Posterior cingulate gyrus (tissue), 11 donors: Measurements from ENCODE around the gene BRI3.

Experiments
- DNase-seq, 10 donors: peaks; one replicate each; pipeline versions ENCODE4 v3.0.0 to v3.0.0-alpha.2; 2020 to 2021; ENCODE audit warnings: mixed read lengths in 3 of 10
- intact Hi-C: fragments of 100-400 bp; cut with DNase I; formaldehyde crosslinking; loops from one replicate; pipeline ENCODE4 v1.15.1; 2023

The BRI3 gene

GRCh38 chr7:98285157-98286092 is 3.9 kb downstream of the BRI3 start:
- no peak for DNase-seq

GRCh38 chr7:98286093-98286539 is 4.6 kb downstream of the BRI3 start:
- intact Hi-C loops, result no loop called here
- DNase-seq, result peak in 3 of 10 donors; percentile 32 to 87 (median 39)

More at GRCh38 chr7:98285157-98286092, 3.9 kb downstream of the BRI3 start:
- intact Hi-C loops, result no loop called here

DNA sequence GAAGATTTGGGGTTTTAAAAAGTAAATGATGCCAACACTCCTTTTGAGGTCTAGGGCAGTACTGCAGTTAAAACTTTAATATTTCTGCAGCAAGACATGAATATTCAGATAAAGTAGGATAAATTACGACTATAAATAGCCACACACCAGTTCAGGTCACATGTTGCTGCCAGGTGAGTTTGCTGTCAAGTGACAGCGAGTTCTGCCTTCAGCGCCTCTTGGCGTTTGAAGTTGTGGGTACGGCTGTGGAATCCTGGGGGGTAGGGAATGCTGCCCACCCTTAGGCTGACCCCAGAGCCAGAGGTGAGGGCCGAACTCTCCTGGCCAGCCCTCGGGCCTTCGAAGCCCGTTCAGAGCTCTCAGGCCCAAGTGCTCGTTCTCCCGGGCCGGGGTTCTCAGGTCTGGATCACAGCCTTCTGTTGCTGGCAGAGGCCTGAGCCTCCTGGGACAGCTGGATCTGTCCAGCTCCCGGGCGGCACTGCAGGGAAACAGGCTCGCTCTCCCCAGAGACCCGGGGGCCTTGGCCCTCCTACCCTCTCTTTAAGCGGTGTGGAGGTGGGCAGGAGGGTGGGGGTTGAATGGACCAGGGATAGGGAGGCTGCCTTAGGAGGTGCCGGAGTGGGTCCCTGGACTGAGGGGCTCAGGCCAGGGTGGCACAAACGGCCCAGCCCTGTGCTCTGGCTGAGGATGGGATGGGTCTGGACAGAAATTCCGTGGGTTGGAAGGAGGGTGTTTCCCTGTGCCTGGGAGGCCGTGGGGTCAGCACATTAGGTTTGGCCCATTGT is 5.4 kb downstream of the BRI3 start:
- intact Hi-C loops, result no loop called here
- DNase-seq, result no peak

DNA sequence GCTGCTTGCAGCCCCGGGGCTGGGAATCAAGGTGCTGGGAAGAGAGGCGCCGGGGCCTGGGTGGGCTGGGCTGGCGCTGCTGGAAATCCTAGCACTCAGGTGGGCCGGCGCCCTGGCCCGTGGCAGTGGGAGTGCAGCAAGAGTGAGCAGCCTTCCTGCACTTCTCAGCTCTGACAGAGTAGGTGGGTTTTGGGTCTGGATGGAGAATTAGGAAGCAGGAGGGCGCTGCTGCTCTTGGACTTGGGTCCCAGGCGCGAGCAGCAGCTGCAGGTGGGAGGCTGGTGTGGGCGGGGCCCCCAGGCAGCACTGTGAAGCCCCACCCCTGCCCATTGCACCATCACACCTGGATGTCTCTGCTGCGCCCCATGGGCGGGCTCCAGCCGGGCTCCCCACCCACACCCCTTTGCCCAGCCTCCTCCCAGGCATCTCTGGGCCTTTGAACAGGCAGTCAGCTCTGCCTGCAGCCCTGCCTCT is 6.0 kb downstream of the BRI3 start:
- intact Hi-C loops, result no loop called here
- no peak for DNase-seq

DNA sequence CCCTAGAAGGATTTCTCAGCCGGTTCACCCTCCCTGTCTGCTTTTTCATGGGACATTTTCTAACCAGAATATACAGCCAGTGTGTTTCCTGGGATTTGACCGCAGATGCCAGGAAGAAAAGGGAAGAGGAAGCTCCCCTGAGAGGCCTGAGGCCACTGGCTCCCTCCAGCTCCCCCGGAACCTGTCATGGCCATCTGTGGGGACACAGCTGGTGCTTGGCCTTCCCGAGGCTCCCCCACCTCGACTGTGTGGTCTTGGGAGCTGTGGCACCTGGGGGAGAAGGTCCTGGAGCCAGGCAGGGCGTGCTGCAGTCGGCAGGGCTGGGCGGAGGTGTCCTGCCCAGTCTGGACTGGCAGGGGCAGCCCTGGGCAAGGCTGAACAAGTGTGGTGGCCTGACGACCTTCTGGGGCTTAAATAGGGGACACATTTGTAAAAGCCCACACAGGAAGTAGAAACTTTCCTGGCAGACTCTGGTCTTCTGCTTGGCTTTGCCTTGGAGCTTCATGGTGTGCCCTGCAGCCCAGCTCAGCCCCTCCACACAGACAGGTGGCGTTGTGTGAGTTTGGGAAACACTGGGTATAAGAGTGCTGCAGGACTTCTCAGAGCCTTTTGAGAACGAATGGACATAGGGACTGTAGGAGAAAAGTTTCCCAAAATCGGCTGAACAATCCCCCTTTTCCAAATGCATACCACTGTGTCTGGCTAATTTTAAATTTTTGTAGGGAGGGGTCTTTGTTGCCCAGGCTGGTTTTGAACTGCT is 6.8 kb downstream of the BRI3 start:
- intact Hi-C loops, result no loop called here
- no peak for DNase-seq

DNA sequence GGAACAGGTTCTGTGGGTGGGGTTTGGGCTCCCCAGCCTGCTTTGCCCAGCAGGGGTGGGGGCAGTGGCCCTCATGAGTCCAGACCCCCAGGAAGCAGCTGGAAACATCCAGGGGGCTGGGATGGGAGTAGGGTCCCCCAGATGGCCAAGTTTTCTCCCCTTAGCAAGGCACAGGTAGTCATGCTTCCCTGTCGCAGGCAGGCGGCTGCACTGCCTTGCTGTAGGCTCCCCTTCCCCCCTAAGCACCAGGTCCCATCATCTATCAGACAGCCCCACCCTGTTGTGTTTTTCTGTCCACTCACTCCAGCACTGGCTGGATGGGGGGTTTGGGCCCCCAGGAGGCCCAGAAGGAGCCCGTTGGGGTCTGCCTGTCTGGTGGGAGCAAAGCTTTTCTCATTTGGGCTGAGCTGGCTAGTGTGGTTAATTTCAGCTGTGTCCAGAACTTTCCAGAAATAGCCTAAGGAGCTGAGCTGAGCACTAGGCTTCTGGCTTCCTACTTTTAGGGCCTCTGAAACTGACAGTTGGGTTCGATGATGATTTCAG is 7.9 kb downstream of the BRI3 start:
- intact Hi-C loops, result no loop called here
- DNase-seq, result no peak

DNA sequence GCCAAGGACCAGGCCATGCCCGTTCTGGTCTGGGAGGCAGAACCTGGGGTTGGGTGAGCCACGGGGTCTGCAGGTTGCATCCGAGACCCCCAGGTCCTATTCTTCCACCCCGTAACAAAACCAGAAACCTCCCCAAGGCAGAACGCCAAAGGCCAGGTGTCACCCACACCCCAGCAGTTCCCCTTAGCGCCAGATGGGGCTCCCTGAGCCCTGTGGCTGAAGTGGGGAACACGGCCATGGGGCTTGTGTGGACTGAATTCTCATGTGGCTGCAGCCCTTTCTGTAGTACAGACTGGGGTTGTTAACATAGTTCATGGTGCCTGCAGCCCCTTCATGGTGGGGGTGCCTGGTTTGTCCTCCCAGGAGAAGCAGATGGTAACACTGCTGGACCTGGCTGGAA is 10.2 kb downstream of the BRI3 start:
- intact Hi-C loops, result no loop called here
- no peak for DNase-seq

- intact Hi-C loops, result no loop called here
- no peak for DNase-seq
These were observed 11.8 kb downstream of the BRI3 start for GRCh38 chr7:98293265-98293664.

DNA sequence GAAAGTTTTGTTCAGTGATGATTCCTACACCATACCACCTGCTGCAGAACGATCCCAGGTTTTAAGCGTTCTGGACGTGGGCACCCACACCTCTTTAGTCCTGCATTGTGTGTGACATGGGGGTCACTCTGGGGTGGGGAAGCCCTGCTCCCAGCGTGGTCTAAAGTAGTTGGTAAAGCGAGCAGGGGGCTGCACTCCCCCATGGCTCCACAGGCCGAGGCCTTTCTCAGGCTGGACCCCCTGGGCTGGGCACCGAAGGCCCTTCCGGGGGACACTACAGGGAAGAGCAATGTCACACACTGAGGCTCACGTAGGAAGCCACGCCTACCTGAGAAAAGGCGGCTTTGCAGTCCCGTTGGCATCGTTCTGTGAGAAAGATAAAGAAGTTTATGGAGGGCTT is 12.3 kb downstream of the BRI3 start:
- DNase-seq, result no peak
- intact Hi-C loops, result no loop called here

DNA sequence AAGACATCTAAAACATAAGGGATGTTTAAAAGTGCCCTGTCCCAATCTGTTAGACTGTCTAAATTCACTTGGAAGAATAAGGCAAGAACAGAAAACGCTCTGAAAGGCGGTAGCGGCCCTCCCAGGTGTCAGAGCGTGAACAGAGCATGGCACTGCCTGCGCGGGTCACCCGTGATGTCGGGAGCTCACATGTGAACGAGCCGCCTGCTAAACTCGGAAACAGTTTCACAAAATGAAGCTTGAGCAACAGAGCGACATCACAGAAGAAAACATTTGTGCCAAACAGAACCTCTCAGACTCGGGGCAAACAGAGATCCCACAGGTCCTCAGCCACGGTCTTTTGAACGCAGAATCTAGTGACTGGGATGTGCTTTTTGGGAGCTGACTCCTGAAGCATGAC is 12.8 kb downstream of the BRI3 start:
- intact Hi-C loops, result no loop called here
- no peak for DNase-seq

- intact Hi-C loops, result loop anchor here (5.0 kb wide), 1 partner anchor 107 kb away; the partner anchor contains the start of gene BAIAP2L1
- peak in 8 of 10 donors; percentile 43 to 93 (median 58) for DNase-seq
These were observed 13.4 kb downstream of the BRI3 start for GRCh38 chr7:98294798-98295382.

DNA sequence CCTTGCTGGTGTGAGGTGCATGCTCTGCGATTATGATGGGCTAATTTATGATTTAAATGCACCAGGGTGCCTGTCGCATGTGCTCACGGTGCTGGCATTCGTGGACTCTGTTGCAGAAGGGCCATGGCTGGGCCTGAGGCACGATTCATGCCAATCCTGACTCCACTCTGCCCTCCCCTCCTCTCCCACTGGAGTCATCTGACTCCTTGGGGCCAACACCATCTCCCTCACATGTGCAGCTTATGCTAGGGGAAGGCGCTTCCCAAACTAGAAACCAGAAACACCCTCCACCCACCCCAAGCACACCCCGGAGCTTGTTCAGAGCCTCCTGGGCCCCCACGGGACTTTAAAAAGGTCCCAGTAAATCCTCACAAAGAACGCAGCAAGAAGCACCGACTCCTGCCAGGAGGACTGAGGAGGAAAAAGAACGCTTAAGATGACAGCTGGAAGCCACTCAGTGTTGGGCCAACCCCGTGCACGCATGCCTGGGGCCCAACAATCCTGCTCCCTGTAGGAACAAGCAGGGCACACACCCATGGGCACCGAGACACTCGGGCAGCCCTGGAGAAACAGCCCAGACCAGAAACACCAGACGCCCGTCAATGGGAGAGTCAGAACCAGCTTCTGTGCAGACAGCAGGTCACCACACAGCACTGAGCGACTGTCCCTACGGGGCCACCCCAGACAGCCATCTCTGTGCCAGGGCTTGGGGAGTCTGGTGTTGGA is 14.1 kb downstream of the BRI3 start:
- intact Hi-C loops, result loop anchor here (5.0 kb wide), 1 partner anchor 107 kb away; the partner anchor contains the start of gene BAIAP2L1
- DNase-seq, result no peak

DNA sequence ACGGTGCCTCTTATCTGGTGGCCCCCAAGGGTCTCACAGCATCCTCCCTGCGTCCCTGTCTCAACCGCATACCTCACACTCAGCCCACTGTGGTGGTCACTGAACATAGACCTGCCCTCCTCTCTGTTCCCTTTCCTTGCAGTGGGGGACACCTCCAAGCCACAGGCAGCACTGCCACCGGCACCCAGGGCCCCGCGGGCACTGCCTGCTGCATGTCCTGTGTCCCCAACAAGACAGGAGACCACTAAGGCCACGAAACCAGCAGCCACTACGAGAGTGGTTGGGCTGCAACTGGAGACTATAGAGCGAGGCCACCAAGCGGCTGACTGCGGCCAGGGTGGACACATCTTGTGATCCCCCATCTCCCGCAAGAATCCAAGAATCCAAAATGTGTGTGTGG is 15.3 kb downstream of the BRI3 start:
- intact Hi-C loops, result loop anchor here (5.0 kb wide), 1 partner anchor 105 kb away; the partner anchor contains the start of gene BAIAP2L1
- DNase-seq, result no peak

DNA sequence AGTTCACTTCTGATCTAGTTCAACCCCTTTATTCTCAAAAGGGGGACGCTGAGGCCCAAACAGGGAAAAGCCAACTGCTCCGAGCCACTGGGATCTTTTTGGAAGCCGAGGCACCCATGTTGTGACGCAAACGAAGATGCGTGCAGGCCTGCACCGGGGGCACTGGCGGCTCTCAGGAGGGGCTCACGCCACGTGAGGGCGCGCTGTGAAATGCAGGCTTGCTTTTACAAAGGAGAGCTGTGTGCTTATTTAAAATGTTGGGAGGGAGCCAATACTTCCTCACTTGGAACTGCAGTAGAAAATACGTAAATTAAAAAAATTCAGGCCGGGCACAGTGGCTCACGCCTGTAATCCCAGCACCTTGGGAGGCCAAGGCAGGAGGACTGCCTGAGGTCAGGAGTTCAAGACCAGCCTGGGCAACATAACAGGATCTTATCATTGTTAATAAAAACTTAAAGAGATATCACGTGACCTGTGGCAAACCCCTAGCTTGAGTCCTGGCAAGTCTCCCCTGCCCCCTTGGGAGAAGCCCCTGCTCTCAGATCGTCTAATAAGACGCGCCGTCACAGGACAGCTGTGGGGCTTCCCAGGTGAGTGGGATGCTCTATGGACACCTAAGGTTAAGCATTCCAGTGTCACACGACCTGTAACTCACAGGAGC is 16.3 kb downstream of the BRI3 start:
- DNase-seq, result no peak
- intact Hi-C loops, result loop anchor here (5.0 kb wide), 1 partner anchor 105 kb away; the partner anchor contains the start of gene BAIAP2L1

DNA sequence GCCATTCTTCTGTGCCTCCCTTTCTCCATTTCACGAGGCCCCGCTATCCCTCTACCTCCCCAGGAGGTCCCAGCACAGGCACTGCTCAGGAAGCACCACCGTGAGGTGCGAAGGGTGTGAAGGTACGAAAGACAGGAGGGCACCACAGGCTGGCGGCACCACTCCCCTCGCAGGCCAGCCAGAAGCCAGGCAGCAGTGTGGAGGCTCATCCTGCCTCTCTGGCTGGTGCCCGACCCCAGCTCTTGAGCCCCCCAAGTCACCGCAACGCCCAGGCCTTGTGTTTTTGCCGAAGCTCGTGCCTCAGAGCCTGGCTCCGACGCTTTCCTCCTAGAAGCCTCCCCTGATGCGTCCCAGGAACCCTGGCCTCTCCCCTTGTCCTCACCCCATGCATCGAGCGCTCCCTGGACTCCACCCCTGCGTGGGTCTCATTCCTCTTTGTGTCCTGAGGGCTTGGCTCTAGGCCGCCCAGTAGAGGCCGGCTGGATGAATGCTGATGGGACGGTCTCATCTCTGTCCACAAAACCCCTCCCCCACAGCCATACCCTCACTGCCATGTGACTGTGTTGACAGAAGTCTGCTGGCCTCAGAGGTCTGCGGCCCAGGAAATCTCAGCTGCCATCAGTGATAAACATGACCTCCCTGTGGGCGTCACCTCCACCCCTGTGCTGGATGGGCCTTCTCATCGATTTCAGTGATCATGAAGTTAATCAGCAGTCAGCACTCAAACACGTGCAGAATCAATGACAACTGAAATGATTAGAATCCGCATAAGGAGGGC is 19.3 kb downstream of the BRI3 start:
- DNase-seq, result no peak
- intact Hi-C loops, result no loop called here

DNA sequence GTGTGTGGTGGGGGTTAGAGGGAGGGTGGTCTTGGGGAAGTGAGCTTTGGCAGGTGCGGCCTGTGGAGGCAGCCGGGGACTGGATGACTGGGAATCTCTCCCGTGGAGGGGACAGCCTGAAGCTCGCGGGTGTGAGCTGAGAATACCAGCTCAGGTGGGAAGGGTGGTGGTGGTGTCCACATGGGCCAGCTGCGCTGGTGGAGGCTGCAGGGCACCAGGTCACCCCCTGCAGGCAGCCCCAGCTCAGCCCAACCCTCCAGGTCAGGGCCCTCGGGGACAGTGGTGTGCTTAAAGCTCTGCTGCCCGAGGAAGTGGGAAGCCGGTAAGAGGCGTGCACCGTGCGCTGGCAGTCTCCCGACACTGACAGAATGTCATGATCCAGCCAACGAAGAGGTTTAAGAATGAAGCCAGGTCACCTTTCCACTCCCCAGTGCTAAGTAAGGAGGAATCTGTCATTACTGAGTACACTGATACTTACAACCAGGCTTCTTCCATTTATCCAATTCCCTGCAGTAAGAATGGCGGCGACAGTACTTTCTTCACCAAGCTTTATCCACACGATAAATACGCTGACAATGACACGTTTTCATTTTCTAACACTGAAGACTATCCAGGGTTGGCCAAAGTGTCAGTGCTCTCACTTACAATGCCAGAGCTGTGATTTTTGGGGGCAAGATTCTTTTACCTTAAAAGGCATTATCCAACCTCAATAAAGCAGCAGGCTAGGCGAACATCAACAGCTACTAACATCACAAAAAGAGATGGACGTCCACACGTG is 20.4 kb downstream of the BRI3 start:
- intact Hi-C loops, result no loop called here
- DNase-seq, result peak in 1 of 10 donors; percentile 37
